Psoas muscle (tissue), 8 donors: ENCODE data around the gene FAM20A. TPM values are rescaled to one million over a fixed set of nuclear protein-coding genes. Genes with fewer than 3 reads are reported as not detected.

Experiments used
- ATAC-seq, 4 donors: fragments of 200-7000 bp; cut with Tn5 transposase; one replicate each; pipeline ENCODE4 v1.9.1; 2020; ENCODE audit warnings: moderate library complexity in 3 of 4, mild to moderate bottlenecking in 2 of 4
- DNase-seq, 2 donors: peaks; one replicate each; pipeline ENCODE4 v3.0.0-alpha.2; 2020
- H3K27ac ChIP-seq: fragments of 200-600 bp; one replicate; pipeline ENCODE4 v1.8.0; 2022
- H3K27me3 ChIP-seq, 3 donors: fragments of 200-600 bp in 1 of 3; one replicate each; pipeline versions ENCODE4 v1.6.1 to v1.8.0; 2013 to 2022; ENCODE audit warnings: low read length in 2 of 3, mild to moderate bottlenecking in 2 of 3, moderate library complexity in 1 of 3; ENCODE audit not compliant: insufficient read depth in 3 of 3
- H3K36me3 ChIP-seq, 2 donors: fragments of 200-600 bp in 1 of 2; one replicate each; pipeline versions ENCODE4 v1.6.1 to v1.8.0; 2013 to 2022; ENCODE audit warnings: low read depth in 1 of 2, mild to moderate bottlenecking in 1 of 2, moderate library complexity in 1 of 2; ENCODE audit not compliant: insufficient read depth in 1 of 2
- H3K4me1 ChIP-seq: fragments of 200-600 bp; one replicate; pipeline ENCODE4 v1.8.0; 2022
- H3K4me3 ChIP-seq: fragments of 200-600 bp; one replicate; pipeline ENCODE4 v1.8.0; 2022; ENCODE audit warnings: mild to moderate bottlenecking
- H3K9me3 ChIP-seq: fragments of 200-600 bp; one replicate; pipeline ENCODE4 v1.8.0; 2022
- CTCF ChIP-seq: fragments of 200-600 bp; IDR thresholded peaks from one replicate; pipeline ENCODE4 v1.8.0; 2022; ENCODE audit warnings: antibody characterized with exemption
- WGBS, 3 donors: extraction: QIAGEN DNeasy Blood & Tissue Kit; methylation state at CpG; one replicate each; pipeline versions ENCODE4 v1.1.6 to v1.1.7; 2013; 5-methylcytosine and 5-hydroxymethylcytosine counted together
- intact Hi-C, 2 donors: fragments of 100-400 bp; cut with DNase I; formaldehyde crosslinking; loops; one replicate each; pipeline versions ENCODE4 v1.11.0 to v1.14.2; 2022
- polyA plus RNA-seq, 3 donors: library from polyadenylated mRNA; stranded (reverse); fragments of 200-250 nt; gene quantifications; one replicate each; pipeline ENCODE4 v1.2.3, GENCODE V29; 2013
- total RNA-seq, 4 donors: library from RNA; stranded (reverse); fragmentation: NEBNext Ultra II Directional in 2 of 4; extraction: Animal tissue kit (Norgen Biotek cat#: 25700) in 2 of 4; gene quantifications; one replicate each; pipeline versions ENCODE4 v1.2.1 to v1.2.4, GENCODE V29; 2021 to 2023
- donor health status: healthy with polysubstance abuse.
- donor health status: DM: no; HTN: no; CAD: no; lungs with moderate emphysema.
- donor health status: Bipolar disorder and iron deficiency.
- donor health status: healthy.
- donor health status: DM: yes; HTN: yes; CAD: no.
- donor health status: DM: no; HTN: no; CAD: no.
- donor health status: DM: no; HTN: no; CAD: no.
- donor health status: DM: yes; HTN: yes; CAD: no.

The FAM20A gene
- total and polyA plus RNA-seq, 7 donors = 0.83 to 7.1 (median 1.8) TPM

GRCh38 chr17:68540981-68541380 is 60.2 kb downstream of the FAM20A start:
- intact Hi-C loops = no loop called here
- peak overlapping the region; percentile 23 for H3K27ac ChIP-seq
- DNase-seq (no peak), ATAC-seq (peak; percentile 2 to 23 (median 8))
- peaks cover 16% of the 10 kb centered on the region for H3K4me1 ChIP-seq
- no peak for TF ChIP-seq CTCF
- 88 to 91% (median 90%) methylated on average over 8 of the region's 8 CpGs for WGBS, 3 donors
- no peaks in the 10 kb centered on the region for H3K9me3 ChIP-seq
- H3K36me3 ChIP-seq = peaks cover 6 to 97% of the 10 kb centered on the region in 2 donors
- no peak overlapping the region for H3K4me3 ChIP-seq
- no peaks in the 10 kb centered on the region for H3K27me3 ChIP-seq

- ATAC-seq (peak; percentile 8 to 24 (median 10)), DNase-seq (no peak)
- peaks cover 9 to 98% of the 10 kb centered on the region in 2 donors for H3K36me3 ChIP-seq
- H3K27ac ChIP-seq = peak overlapping the region; percentile 48
- H3K27me3 ChIP-seq = no peaks in the 10 kb centered on the region
- no peak for TF ChIP-seq CTCF
- no peak overlapping the region for H3K4me3 ChIP-seq
- H3K9me3 ChIP-seq = no peaks in the 10 kb centered on the region
- intact Hi-C loops = loop anchor here in 1 of 2 donors (5.0 kb wide), 1 partner anchor 222 kb away; no protein-coding TSS in a partner anchor
- 61 to 71% (median 61%) methylated on average over 20 of the region's 20 CpGs for WGBS, 3 donors
- H3K4me1 ChIP-seq = peaks cover 16% of the 10 kb centered on the region
Measured at GRCh38 chr17:68539548-68540467, 61.4 kb downstream of the FAM20A start.

GRCh38 chr17:68535922-68536321 is 65.2 kb downstream of the FAM20A start:
- intact Hi-C loops = loop anchor here in 1 of 2 donors (5.0 kb wide), 1 partner anchor 226 kb away; no protein-coding TSS in a partner anchor
- Histone ChIP-seq H3K27me3 (no peaks in the 10 kb centered on the region), H3K4me3 (no peak overlapping the region), H3K9me3 (no peaks in the 10 kb centered on the region), H3K4me1 (peaks cover 11% of the 10 kb centered on the region), H3K27ac (peak overlapping the region; percentile 0), H3K36me3 (peaks cover 9 to 100% of the 10 kb centered on the region in 2 donors)
- no peak for TF ChIP-seq CTCF
- no peak for ATAC-seq
- WGBS, 3 donors = 76 to 81% (median 76%) methylated on average over 3 of the region's 3 CpGs
- DNase-seq = no peak

GRCh38 chr17:68534695-68535088 is 66.5 kb downstream of the FAM20A start:
- Histone ChIP-seq H3K36me3 (peaks cover 14 to 100% of the 10 kb centered on the region in 2 donors), H3K27me3 (no peaks in the 10 kb centered on the region), H3K9me3 (no peaks in the 10 kb centered on the region), H3K4me3 (no peak overlapping the region), H3K27ac (peak overlapping the region; percentile 25), H3K4me1 (peaks cover 11% of the 10 kb centered on the region)
- DNase-seq (no peak), ATAC-seq (no peak)
- intact Hi-C loops = loop anchor here in 1 of 2 donors (5.0 kb wide), 1 partner anchor 228 kb away; no protein-coding TSS in a partner anchor
- 76 to 85% (median 80%) methylated on average over 6 of the region's 6 CpGs for WGBS, 3 donors
- TF ChIP-seq CTCF = no peak
